ENCODE results near the gene FRRS1L.
"Not testable (repeated sequence)": the region's sequence is repeated elsewhere in the genome, so short reads cannot be mapped to it uniquely, and the experiment has no call there.

DNA sequence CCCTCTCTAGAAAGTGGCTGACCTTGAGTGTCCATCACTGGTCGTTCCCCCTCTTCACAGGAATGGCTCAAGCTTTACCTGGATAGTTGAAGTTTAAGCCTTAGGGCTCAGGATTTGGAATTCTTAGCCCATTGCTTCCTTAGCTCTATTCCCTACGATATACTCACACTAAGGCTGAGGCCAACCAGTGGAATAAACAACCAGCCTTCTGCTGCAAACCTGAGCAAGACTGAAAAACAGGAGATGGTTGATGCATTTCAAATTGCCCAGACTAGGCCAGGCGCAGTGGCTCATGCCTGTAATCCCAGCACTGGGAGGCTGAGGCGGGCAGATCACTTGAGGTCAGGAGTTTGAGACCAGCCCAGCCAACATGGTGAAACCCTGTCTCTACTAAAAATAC is 40.4 kb downstream of the FRRS1L start:
- TF ChIP-seq, protein P1, sequence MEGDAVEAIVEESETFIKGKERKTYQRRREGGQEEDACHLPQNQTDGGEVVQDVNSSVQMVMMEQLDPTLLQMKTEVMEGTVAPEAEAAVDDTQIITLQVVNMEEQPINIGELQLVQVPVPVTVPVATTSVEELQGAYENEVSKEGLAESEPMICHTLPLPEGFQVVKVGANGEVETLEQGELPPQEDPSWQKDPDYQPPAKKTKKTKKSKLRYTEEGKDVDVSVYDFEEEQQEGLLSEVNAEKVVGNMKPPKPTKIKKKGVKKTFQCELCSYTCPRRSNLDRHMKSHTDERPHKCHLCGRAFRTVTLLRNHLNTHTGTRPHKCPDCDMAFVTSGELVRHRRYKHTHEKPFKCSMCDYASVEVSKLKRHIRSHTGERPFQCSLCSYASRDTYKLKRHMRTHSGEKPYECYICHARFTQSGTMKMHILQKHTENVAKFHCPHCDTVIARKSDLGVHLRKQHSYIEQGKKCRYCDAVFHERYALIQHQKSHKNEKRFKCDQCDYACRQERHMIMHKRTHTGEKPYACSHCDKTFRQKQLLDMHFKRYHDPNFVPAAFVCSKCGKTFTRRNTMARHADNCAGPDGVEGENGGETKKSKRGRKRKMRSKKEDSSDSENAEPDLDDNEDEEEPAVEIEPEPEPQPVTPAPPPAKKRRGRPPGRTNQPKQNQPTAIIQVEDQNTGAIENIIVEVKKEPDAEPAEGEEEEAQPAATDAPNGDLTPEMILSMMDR (IDR thresholded peaks at IDR 0.05; ENCODE audit: low read length): not testable (repeated sequence)
- TF ChIP-seq EZH2 (IDR thresholded peaks at IDR 0.05; ENCODE audit: borderline replicate concordance, low read length): not testable (repeated sequence)

All from OCI-LY1 (cell line).